PC-3 (cell line): ENCODE results near the gene HLA-A.

Experiments
- EZH2 ChIP-seq: fragments of 300-600 bp; sonication (generic); IDR thresholded peaks from one replicate; pipeline ENCODE4 v1.6.1; 2017; ENCODE audit warnings: antibody characterized with exemption, mild to moderate bottlenecking, low read length; ENCODE audit not compliant: unreplicated experiment
- TF ChIP-seq, protein P1 (sequence below): fragments of 300-600 bp; sonication (generic); conservative IDR thresholded peaks from 2 replicates; pipeline ENCODE4 v1.5.1; 2017; ENCODE audit warnings: antibody characterized with exemption, low read depth, mild to moderate bottlenecking, low read length

DNA sequence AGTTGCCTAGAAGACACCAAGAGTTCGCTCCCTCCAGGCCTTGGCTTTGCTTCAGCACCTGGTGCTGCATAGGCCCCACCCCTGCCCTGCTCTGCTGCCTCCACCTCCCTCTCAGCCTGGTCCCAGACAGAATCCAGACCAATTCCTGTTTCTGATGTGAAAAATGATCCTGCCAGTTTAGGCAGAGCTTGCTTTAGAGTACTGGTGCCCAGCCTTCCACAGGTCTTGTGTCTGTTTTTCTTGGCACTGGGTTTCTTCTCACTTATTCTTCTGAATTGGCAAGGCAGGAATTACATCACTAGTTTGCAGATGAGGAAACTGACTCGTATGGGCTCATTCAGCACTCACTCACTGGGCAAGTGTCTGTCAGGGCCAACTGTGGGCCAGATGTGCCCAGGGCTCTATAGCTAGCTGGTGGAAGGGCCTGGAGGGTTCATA lies 53.0 kb downstream of the HLA-A start:
- TF ChIP-seq, protein P1, sequence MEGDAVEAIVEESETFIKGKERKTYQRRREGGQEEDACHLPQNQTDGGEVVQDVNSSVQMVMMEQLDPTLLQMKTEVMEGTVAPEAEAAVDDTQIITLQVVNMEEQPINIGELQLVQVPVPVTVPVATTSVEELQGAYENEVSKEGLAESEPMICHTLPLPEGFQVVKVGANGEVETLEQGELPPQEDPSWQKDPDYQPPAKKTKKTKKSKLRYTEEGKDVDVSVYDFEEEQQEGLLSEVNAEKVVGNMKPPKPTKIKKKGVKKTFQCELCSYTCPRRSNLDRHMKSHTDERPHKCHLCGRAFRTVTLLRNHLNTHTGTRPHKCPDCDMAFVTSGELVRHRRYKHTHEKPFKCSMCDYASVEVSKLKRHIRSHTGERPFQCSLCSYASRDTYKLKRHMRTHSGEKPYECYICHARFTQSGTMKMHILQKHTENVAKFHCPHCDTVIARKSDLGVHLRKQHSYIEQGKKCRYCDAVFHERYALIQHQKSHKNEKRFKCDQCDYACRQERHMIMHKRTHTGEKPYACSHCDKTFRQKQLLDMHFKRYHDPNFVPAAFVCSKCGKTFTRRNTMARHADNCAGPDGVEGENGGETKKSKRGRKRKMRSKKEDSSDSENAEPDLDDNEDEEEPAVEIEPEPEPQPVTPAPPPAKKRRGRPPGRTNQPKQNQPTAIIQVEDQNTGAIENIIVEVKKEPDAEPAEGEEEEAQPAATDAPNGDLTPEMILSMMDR, result no peak
- TF ChIP-seq EZH2, result no peak
